ENCODE results near the gene MGAT4B. TPM values are rescaled to one million over a fixed set of nuclear protein-coding genes. Genes with fewer than 3 reads are reported as not detected.

The MGAT4B gene
- total RNA-seq, 2 experiments from 2014 or later = 141 to 145 TPM

- POLR2A ChIA-PET = no interaction called here
- TF ChIP-seq CTCF (IDR thresholded peaks at IDR 0.05) = no peak
- no peaks in the 10 kb centered on the region for H3K27me3 ChIP-seq (ENCODE audit: control insufficient read depth in 1 of 2, insufficient read depth in 2 of 2, low read length in 2 of 2)
- peaks cover 13% of the 10 kb centered on the region for H3K4me1 ChIP-seq (ENCODE audit: insufficient read depth, low read length)
- no peak for ATAC-seq (ENCODE audit: poor library complexity)
- Mint-ChIP-seq H3K27me3 (no peaks in the 10 kb centered on the region), H3K4me1 (ENCODE audit: low read depth) (peaks cover 28% of the 10 kb centered on the region), H3K9me3 (no peaks in the 10 kb centered on the region), H3K4me3 (no peak overlapping the region), H3K36me3 (ENCODE audit: low read depth) (peaks cover 84% of the 10 kb centered on the region), H3K27ac (no peak overlapping the region)
- H3K36me3 ChIP-seq (ENCODE audit: insufficient read depth, low read length) = peaks cover 77% of the 10 kb centered on the region
- no peak overlapping the region for H3K27ac ChIP-seq (ENCODE audit: low read depth in 1 of 2, low read length in 2 of 2)
- DNase-seq = no peak
- intact Hi-C loops (cut with DNase I, micrococcal nuclease) = no loop called here
- CTCF ChIA-PET = no interaction called here
- no peak overlapping the region for H3K4me3 ChIP-seq (ENCODE audit: low read length)
- H3K9me3 ChIP-seq (ENCODE audit: control insufficient read depth in 1 of 2, insufficient read depth in 1 of 2, low read length in 2 of 2) = no peaks in the 10 kb centered on the region
Observed at GRCh38 chr5:179768326-179769085, 38.2 kb downstream of the MGAT4B start.

GRCh38 chr5:179767496-179768100 lies 39.1 kb downstream of the MGAT4B start:
- Mint-ChIP-seq H3K9me3 (no peaks in the 10 kb centered on the region), H3K4me3 (no peak overlapping the region), H3K36me3 (ENCODE audit: low read depth) (peaks cover 79% of the 10 kb centered on the region), H3K27ac (no peak overlapping the region), H3K27me3 (no peaks in the 10 kb centered on the region), H3K4me1 (ENCODE audit: low read depth) (peaks cover 37% of the 10 kb centered on the region)
- Histone ChIP-seq H3K4me3 (ENCODE audit: low read length) (no peak overlapping the region), H3K27ac (ENCODE audit: low read depth in 1 of 2, low read length in 2 of 2) (no peak overlapping the region), H3K36me3 (ENCODE audit: insufficient read depth, low read length) (peaks cover 69% of the 10 kb centered on the region), H3K9me3 (ENCODE audit: control insufficient read depth in 1 of 2, insufficient read depth in 1 of 2, low read length in 2 of 2) (no peaks in the 10 kb centered on the region), H3K4me1 (ENCODE audit: insufficient read depth, low read length) (peaks cover 20% of the 10 kb centered on the region), H3K27me3 (ENCODE audit: control insufficient read depth in 1 of 2, insufficient read depth in 2 of 2, low read length in 2 of 2) (no peaks in the 10 kb centered on the region)
- ATAC-seq (ENCODE audit: poor library complexity) (no peak), DNase-seq (no peak)
- ChIA-PET POLR2A (interaction anchor here (0.9 to 1.4 kb wide), 2 partner anchors 26 to 28 kb away, joined by 3 read pairs; partner anchors contain the start of gene LTC4S), CTCF (interaction anchor here (0.9 kb wide), 1 partner anchor 145 kb away, joined by 5 read pairs; no protein-coding TSS in a partner anchor)
- TF ChIP-seq CTCF (IDR thresholded peaks at IDR 0.05) = no peak
- intact Hi-C loops (cut with DNase I, micrococcal nuclease) = no loop called here

GRCh38 chr5:179766726-179767455 lies 39.8 kb downstream of the MGAT4B start:
- ATAC-seq (ENCODE audit: poor library complexity) (no peak), DNase-seq (no peak)
- peaks cover 63% of the 10 kb centered on the region for H3K36me3 ChIP-seq (ENCODE audit: insufficient read depth, low read length)
- H3K9me3 ChIP-seq (ENCODE audit: control insufficient read depth in 1 of 2, insufficient read depth in 1 of 2, low read length in 2 of 2) = no peaks in the 10 kb centered on the region
- ChIA-PET POLR2A (interaction anchor here (0.9 to 1.4 kb wide), 2 partner anchors 27 to 29 kb away, joined by 3 read pairs; partner anchors contain the start of gene LTC4S), CTCF (interaction anchor here (0.9 kb wide), 1 partner anchor 145 kb away, joined by 5 read pairs; no protein-coding TSS in a partner anchor)
- Mint-ChIP-seq H3K9me3 (no peaks in the 10 kb centered on the region), H3K4me3 (no peak overlapping the region), H3K4me1 (ENCODE audit: low read depth) (peaks cover 44% of the 10 kb centered on the region), H3K27me3 (no peaks in the 10 kb centered on the region), H3K36me3 (ENCODE audit: low read depth) (peaks cover 73% of the 10 kb centered on the region), H3K27ac (no peak overlapping the region)
- H3K4me3 ChIP-seq (ENCODE audit: low read length) = no peak overlapping the region
- TF ChIP-seq CTCF (IDR thresholded peaks at IDR 0.05) = no peak
- H3K27me3 ChIP-seq (ENCODE audit: control insufficient read depth in 1 of 2, insufficient read depth in 2 of 2, low read length in 2 of 2) = no peaks in the 10 kb centered on the region
- H3K4me1 ChIP-seq (ENCODE audit: insufficient read depth, low read length) = peaks cover 27% of the 10 kb centered on the region
- intact Hi-C loops (cut with DNase I, micrococcal nuclease) = no loop called here
- H3K27ac ChIP-seq (ENCODE audit: low read depth in 1 of 2, low read length in 2 of 2) = no peak overlapping the region

Measured in CD4-positive, alpha-beta T cell (primary cell).